Measurements from ENCODE around the gene UGT2A1.

UGT2A1 gene

GRCh38 chr4:69653147-69653546 lies at the start of gene UGT2A1:
TSS of gene UGT2A1 (minus strand) at chr4:69653247. CDS start at chr4:69647644, 5,603 bp downstream.
- TF ChIP-seq MYC (IDR thresholded peaks at IDR 0.05; ENCODE audit: low read depth, low read length) = no peak
- TF ChIP-seq CTCF (IDR thresholded peaks at IDR 0.05; ENCODE audit: low read depth, low read length) = no peak
- TF ChIP-seq MAX (IDR thresholded peaks at IDR 0.05; ENCODE audit: low read depth, low read length) = no peak
- no peak for TF ChIP-seq POLR2A (IDR thresholded peaks at IDR 0.05; ENCODE audit: extremely low read depth, insufficient read length)
- DNase-seq (ENCODE audit: low read depth) = no peak
- H3K4me3 ChIP-seq (ENCODE audit: low read depth, low read length) = no peak within 1 kb of the TSS

GRCh38 chr4:69702201-69702600 lies 49.2 kb upstream of the UGT2A1 start:
- no peak overlapping the region for H3K4me3 ChIP-seq (ENCODE audit: low read depth, low read length)
- TF ChIP-seq CTCF (IDR thresholded peaks at IDR 0.05; ENCODE audit: low read depth, low read length) (no peak), MAX (IDR thresholded peaks at IDR 0.05; ENCODE audit: low read depth, low read length) (no peak), MYC (IDR thresholded peaks at IDR 0.05; ENCODE audit: low read depth, low read length) (no peak), POLR2A (IDR thresholded peaks at IDR 0.05; ENCODE audit: extremely low read depth, insufficient read length) (no peak)
- DNase-seq (ENCODE audit: low read depth) = no peak

- no peak for TF ChIP-seq POLR2A (IDR thresholded peaks at IDR 0.05; ENCODE audit: extremely low read depth, insufficient read length)
- TF ChIP-seq MYC (IDR thresholded peaks at IDR 0.05; ENCODE audit: low read depth, low read length) = no peak
- TF ChIP-seq CTCF (IDR thresholded peaks at IDR 0.05; ENCODE audit: low read depth, low read length) = no peak
- no peak for TF ChIP-seq MAX (IDR thresholded peaks at IDR 0.05; ENCODE audit: low read depth, low read length)
- no peak for DNase-seq (ENCODE audit: low read depth)
- H3K4me3 ChIP-seq (ENCODE audit: low read depth, low read length) = no peak overlapping the region
These were observed 48.6 kb upstream of the UGT2A1 start for GRCh38 chr4:69701696-69702095.

GRCh38 chr4:69697536-69698242 lies 44.6 kb upstream of the UGT2A1 start:
- H3K4me3 ChIP-seq (ENCODE audit: low read depth, low read length) = no peak overlapping the region
- TF ChIP-seq CTCF (IDR thresholded peaks at IDR 0.05; ENCODE audit: low read depth, low read length) (no peak), POLR2A (IDR thresholded peaks at IDR 0.05; ENCODE audit: extremely low read depth, insufficient read length) (no peak), MAX (IDR thresholded peaks at IDR 0.05; ENCODE audit: low read depth, low read length) (no peak), MYC (IDR thresholded peaks at IDR 0.05; ENCODE audit: low read depth, low read length) (no peak)
- no peak for DNase-seq (ENCODE audit: low read depth)

GRCh38 chr4:69689599-69689998 lies 36.6 kb upstream of the UGT2A1 start:
- TF ChIP-seq CTCF (IDR thresholded peaks at IDR 0.05; ENCODE audit: low read depth, low read length) (peak; percentile 24), MYC (IDR thresholded peaks at IDR 0.05; ENCODE audit: low read depth, low read length) (no peak)
- no peak overlapping the region for H3K4me3 ChIP-seq (ENCODE audit: low read depth, low read length)
- peak; percentile 45 for DNase-seq (ENCODE audit: low read depth)

GRCh38 chr4:69684804-69685203 lies 31.8 kb upstream of the UGT2A1 start:
- DNase-seq (ENCODE audit: low read depth) = no peak
- no peak for TF ChIP-seq MYC (IDR thresholded peaks at IDR 0.05; ENCODE audit: low read depth, low read length)
- no peak for TF ChIP-seq CTCF (IDR thresholded peaks at IDR 0.05; ENCODE audit: low read depth, low read length)
- TF ChIP-seq POLR2A (IDR thresholded peaks at IDR 0.05; ENCODE audit: extremely low read depth, insufficient read length) = no peak
- TF ChIP-seq MAX (IDR thresholded peaks at IDR 0.05; ENCODE audit: low read depth, low read length) = no peak
- H3K4me3 ChIP-seq (ENCODE audit: low read depth, low read length) = no peak overlapping the region

Measured in NB4 (cell line).